GM11168 (cell line): ENCODE measurements around the gene GPR162.
"Not testable (repeated sequence)": the region's sequence is repeated elsewhere in the genome, so short reads cannot be mapped to it uniquely, and the experiment has no call there.

ENCODE experiments used
- in situ Hi-C: fragments of 300-500 bp; cut with MboI; formaldehyde crosslinking; loops from one replicate; pipeline ENCODE4 v1.12.0; 2022; ENCODE audit warnings: low sequenced_read_pairs; ENCODE audit not compliant: unreplicated experiment

GPR162 gene

DNA sequence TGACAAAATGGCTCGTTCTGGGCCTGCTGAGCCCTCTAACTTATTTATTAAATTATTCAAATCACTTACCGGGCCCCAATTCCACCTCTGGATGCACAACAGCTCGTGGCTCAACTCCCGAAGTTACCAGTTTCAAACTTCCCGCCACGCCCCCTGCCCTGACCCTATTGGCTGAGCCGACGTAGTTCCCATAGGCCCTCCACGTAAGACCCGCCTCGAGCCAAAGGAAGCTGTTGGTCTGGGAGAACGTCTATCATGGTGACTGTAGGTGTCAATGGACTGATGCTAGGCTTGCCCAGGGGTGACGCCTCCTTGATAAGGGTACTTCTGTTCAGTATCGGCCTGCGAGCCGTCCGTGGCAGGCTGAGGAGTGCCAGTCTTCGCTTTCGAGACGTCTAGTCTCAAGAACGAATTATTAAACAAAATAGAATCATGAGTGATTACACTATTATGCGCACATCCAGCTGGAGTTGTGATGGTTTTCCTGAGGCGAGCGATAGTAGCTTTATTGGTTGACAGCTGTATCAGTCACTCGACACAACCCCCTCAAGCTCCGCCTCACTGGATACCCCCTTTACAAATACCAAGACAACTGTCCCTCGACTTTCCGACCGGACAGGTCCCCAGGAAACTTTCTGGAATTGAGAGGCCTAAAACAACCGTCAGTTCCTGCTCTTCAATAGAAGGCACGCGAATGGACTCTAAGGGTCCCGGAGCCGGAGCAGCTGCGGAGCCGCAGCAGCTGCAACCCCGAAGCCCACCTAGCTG is 29.7 kb downstream of the GPR162 start, which contains the start of gene CDCA3:
Gene CDCA3, minus strand, starts transcription at position 134 of the 768 bp plus-strand sequence. CDS start 334 bp downstream, outside the sequence.
- in situ Hi-C loops, result no loop called here

DNA sequence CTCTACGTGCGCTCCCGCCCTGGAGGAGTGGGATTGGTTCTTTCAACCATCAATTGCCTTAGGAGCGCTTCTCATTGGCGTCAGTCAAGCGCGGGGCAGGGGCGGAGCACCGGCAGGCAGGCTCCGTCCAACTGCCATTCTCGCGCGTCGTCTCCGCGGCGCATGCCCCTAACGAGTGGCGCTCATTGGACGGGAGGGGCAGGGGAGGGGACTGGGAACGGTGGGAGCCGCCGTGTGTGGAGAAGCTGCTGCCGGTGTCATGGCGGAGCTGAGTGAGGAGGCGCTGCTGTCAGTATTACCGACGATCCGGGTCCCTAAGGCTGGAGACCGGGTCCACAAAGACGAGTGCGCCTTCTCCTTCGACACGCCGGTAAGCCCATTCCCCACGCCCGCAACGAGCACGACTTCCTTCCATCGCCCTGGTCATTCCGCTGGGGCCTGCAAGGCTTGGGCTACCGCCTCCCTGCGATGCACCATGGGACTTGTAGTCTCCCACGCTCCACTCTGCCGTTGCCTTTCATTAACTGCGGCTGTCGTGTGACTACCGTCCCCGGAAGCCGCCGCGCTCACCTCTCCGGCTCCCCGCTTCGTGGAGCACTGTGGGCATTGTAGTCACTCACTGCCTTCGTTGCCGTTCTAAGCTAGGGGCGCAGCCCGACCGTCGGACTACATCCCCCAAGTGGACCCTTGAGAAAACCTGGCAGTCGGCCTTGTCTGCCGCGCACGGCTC is 30.5 kb downstream of the GPR162 start, which contains the start of gene USP5:
Gene USP5, plus strand, starts transcription at position 230 of the 730 bp plus-strand sequence. Its CDS starts 30 bp downstream, at position 260.
- in situ Hi-C loops, result no loop called here

- in situ Hi-C loops, result no loop called here
Observed at GRCh38 chr12:6852651-6853354, 31.2 kb downstream of the GPR162 start.

DNA sequence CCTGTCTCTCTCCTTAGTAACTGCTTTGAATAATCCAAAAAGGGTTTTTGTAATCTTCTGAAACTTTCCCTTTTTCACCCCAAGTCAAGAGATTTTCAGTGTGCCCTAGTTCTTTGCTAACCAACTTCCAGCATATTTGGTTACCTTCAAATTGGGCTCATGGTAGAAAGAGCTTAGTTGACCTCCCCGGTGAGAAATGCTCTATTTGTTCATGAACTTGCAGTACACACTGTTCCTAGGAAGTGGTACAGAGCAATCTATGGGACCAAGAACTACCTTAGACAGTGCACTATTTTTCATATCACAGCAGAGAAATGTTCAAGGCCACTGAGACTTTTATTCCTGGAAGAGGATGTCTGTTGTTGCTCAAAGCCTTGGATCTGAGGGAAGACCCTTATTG is 32.0 kb downstream of the GPR162 start:
- in situ Hi-C loops, result no loop called here

GRCh38 chr12:6854036-6854435 is 32.4 kb downstream of the GPR162 start:
- in situ Hi-C loops, result no loop called here

GRCh38 chr12:6855322-6855721 is 33.7 kb downstream of the GPR162 start:
- in situ Hi-C loops, result no loop called here

DNA sequence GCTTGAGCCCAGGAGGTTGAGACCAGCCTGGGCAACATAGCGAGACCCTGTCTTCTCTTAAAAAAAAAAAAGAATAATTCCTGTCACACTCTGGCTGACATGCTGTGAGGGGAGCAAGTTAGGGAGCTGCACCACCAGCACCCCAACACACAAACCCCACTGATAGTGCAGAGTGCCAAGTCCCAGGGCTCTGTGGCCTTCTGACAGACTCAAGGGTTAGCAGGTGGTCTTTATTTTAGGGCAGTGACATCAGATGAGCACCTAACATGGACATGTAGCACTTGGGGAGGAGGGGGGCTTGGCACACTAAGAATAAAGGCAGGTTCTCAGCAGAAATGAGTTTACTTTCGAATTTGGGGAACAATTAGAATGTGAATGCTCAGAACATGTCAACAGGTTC is 37.2 kb downstream of the GPR162 start:
- in situ Hi-C loops, result no loop called here

DNA sequence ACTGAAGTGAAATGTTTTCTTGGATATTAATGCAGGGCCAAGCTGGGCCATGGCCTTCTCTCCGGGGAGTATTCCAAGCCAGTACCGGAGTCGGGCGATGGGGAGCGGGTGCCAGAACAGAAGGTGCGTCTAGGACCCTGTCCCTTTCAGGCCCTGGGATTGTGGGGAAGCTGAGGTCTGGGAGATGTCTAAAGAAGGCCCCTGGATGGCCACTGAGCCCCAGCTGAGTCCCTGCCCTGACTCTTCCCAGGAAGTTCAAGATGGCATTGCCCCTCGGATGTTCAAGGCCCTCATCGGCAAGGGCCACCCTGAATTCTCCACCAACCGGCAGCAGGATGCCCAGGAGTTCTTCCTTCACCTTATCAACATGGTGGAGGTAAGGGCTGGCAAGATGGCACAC is 38.5 kb downstream of the GPR162 start:
- in situ Hi-C loops, result no loop called here

DNA sequence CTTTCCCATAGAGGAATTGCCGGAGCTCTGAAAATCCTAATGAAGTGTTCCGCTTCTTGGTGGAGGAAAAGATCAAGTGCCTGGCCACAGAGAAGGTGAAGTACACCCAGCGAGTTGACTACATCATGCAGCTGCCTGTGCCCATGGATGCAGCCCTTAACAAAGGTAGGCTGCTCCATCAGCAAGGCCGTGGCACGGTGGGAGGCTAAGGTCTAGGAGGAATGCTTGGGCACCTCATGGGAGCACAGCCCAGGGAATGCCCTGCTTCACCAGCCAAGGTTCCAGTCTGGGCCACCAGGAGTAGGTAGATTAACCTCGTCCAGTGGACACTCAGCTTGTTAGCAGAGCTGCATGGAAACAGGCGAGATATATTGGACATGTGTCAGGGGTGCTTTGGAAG is 39.3 kb downstream of the GPR162 start:
- in situ Hi-C loops, result no loop called here

GRCh38 chr12:6861391-6861790 is 39.8 kb downstream of the GPR162 start:
- in situ Hi-C loops, result no loop called here

DNA sequence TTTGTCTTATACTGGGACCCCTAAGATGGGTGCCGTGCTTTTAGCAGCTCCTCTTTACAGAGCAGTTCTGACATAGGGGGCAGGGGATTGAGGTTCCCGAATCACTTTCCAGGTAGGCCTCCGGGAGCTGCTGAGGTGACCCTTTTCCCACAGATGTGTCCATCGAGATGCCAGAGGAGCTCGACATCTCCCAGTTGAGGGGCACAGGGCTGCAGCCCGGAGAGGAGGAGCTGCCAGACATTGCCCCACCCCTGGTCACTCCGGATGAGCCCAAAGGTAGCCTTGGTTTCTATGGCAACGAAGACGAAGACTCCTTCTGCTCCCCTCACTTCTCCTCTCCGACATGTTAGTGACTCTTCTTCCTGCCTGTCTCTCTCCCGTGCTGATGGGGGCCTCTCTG is 41.4 kb downstream of the GPR162 start:
- in situ Hi-C loops, result no loop called here

- in situ Hi-C loops, result no loop called here
Observed at GRCh38 chr12:6863586-6864321, 42.1 kb downstream of the GPR162 start.

DNA sequence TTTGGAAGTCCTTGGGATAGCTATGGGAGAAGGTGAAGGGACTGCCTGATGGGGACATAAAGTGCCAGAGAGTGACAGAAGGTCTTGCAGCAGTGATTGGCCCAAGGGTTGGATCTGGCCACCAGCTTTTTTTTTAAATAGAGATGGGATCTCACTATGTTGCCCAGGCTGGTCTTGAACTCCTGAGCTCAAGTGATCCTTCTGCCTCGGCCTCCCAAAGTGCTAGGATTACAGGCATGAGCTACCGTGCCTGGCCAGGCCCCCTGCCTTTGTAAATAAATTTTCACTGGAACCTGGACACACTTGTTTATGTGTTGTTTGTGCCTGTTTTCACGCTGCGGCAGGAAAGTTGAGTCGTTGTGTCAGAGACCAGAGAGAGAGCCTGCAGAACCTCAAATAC is 43.7 kb downstream of the GPR162 start:
- in situ Hi-C loops, result not testable (repeated sequence)

DNA sequence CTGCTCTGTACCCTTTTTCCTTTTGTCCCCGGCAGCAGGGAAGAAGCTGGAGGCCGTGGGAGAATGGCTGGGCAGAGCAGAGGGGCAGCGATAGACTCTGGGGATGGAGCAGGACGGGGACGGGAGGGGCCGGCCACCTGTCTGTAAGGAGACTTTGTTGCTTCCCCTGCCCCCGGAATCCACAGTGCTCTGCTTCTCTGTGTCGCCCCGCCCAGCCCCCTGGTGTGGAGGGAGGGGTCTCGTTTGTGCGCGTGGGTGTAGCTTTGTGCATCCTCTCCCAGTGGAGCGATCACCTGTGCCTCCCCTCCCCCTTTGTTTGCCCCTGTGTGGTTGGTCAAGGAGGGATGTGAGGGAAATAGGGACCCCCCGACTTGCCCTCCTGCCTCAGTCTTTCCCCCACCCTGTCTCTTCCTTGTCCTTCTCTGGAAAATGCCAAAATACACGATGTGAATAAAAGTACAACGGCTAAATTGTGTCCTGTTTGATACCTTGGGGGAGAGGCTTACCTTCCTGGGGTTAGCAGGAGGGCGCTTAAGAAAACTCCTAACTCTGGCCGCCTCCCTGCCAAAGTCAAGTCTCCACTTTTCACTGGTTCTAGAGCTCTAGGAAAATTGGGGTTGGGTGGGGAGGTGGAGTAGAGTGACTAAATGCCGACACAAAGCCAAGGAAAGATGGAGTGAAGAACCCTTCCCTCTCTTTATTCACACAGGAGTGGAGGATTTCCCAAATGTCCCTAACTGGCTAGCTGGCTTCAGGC is 44.7 kb downstream of the GPR162 start:
- in situ Hi-C loops, result no loop called here

DNA sequence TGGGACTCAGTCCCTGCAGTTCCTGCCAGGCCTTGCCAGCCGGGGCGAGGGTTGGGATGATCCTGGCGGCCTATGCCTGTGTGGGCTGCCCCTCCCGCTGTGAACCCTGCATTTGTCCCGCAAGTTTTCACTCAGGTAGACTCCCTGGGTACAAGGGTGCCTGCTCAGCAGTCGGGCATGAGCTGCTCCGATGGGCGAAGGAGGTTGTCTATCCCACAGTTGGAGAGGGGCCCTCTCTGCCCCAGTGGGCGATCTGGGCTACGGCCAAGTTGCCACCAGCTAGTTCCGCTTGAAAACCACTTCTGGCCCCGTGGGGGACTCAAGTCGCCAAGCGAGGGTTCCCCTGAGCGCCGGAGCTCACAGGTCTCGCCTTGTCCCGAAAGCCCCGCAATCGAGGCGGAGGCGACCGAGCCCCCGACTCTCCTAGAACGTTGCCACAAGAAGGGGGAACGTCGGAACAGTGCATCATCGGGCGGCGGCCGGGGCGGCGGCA is 45.3 kb downstream of the GPR162 start:
- in situ Hi-C loops, result no loop called here

DNA sequence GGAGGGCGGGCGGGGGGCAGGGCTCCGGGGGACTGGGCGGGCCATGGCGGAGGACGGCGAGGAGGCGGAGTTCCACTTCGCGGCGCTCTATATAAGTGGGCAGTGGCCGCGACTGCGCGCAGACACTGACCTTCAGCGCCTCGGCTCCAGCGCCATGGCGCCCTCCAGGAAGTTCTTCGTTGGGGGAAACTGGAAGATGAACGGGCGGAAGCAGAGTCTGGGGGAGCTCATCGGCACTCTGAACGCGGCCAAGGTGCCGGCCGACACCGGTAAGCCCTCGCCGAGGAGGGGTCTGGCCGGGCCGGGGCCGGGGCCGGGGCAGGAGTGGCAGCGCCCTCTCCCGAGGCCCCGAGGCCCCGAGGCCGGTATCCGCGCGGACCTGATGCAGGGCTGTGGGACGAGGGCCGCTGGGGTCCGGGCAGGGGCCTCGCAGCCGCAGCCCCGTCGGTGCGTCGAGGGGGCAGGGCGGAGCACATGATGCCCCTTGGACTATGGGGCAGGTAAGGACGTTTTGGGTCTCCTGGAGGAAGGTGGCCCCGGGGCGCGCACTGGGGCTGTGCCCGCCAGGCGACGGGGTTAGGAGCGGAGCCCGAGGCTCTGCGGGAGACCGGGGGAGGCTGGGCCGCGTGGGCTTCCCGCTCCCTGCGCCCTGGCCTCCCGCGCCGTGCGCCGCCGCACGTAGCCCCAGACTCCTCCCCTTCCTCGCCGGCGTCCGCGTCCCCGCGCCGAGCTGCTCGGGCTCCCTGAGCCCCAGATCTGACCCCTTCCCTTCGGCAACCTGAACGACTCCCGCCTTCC is 46.0 kb downstream of the GPR162 start, which contains the start of gene TPI1:
Gene TPI1, plus strand, starts transcription at position 119 of the 798 bp plus-strand sequence. Its CDS starts 36 bp downstream, at position 155.
- in situ Hi-C loops, result no loop called here

GRCh38 chr12:6868211-6869048 is 46.8 kb downstream of the GPR162 start:
- in situ Hi-C loops, result no loop called here
